OCI-M2 (cell line): ENCODE results near the gene SND1.
A peak's percentile ranks its signal among the peaks of the same experiment; 100 is the strongest.

ENCODE experiments used
- DNase-seq: peaks from one replicate; lab custom pipeline; 2025; ENCODE audit not compliant: unreplicated experiment; lab: John Stamatoyannopoulos, UW

Gene SND1

DNA sequence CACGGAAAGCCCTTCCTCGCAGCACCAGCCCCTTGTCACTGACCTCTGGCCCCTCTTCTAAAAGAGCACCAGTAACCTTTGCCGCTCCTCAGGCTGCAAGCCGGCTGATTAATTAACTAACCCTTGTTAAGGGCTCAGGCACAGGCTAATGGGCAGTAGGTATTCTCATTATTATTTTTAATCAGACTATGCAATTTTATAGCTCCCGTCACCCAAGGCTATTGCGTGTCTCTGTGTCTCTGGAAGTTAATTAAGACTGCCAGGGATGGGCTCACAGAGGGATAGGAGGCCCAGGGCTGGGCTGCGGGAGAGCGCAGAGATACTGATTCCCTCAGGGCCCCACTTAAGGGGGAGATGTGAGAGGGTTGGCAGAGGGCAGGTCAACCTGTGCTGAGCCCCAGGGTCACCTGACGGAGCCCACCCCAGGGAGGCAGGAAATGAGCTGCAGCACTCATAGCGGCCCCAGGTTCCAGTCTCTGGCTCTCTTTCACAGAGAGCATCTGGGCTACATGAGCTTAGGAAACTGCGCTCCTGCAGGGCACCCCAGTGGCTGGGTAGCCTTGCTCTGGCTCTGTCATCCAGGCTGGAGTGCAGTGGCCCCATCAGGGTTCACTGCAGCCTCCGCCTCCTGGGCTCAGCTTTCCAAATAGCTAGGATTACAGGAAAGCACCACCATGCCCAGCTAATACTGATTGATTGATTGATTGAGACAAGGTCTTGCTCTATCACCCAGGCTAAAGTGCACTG is 471.5 kb downstream of the SND1 start:
- no peak for DNase-seq

DNA sequence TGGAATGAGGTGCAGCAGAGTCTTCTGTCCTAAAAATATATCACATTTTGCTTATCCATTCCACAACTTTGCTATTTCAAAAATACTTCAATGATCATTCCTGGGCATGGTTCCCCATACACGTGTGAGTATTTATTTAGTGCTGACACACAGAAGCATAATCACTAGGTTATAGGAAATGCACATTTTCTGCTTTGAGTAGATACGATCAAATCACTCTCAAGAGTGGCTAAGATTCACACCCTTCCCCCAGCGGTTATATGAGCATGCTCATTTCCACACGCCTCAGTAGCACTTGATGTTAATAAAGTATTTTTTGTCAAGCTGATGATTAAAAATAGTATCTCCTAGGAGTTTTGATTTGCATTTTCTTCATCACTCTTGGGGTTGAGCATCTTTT is 472.8 kb downstream of the SND1 start:
- DNase-seq, result no peak

DNA sequence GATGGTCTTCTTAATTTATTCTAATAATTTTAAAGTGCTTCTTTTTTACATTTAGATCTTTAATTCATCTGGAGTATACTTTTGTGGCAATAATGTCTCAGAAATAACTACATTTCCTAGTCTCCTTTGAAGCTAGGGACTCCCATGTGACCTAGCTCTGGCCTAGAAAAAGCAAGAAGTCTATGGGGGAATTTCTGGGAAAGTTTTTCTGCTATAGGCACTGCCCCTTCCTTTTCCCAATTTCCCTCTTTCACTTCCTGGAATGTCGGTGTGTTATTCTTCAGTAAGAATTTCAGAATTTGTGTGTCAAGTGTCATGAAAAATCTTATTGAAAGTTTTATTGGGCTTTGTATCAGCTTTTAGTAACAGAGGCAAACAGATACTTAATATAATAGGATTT is 473.8 kb downstream of the SND1 start:
- no peak for DNase-seq

DNA sequence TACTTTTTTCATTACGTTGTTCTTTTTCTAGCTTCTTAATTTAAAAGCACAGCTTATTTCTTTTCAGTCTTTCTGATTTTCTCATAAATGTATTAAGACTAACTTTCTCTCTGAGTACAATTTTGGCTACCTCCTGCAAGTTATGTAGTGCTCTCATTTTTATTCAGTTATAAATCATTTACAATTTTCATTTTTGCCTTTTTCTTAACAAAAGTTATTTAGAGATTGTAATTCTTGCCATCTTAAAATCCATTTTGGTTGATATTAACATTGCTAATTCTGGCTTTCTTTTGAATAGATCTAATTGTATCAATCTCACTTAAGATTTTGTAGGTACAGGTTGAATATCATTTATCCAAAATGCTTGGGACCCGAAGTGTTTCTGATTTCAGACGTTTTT is 476.4 kb downstream of the SND1 start:
- DNase-seq, result no peak

DNA sequence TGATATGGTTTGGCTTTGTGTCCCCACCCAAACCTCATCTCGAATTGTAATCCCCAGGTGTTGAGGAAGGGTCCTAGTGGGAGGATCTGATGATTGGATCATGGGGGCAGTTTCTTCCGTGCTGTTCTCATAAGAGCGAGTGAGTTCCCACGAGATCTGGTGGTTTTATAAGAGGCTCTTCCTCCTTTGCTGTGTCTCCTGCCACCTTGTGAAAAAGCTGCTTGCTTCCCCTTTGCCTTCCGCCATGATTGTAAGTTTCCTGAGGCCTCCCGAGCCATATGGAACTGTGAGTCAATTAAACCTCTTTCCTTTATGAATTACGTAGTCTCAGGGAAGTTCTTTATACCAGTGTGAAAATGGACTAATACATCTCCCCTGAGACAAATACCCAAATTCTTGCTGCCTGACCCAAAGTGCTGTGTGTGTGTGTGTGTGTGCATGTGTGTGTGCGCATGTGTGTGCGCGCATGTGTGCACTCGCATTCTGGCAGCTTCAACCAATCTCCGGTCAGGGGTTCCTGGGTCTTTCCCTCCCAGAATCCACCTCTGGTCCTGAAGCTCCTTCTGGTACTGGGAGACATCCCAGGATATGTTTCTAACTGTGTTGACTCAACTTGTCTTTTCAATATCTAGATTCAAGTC is 477.4 kb downstream of the SND1 start:
- no peak for DNase-seq

DNA sequence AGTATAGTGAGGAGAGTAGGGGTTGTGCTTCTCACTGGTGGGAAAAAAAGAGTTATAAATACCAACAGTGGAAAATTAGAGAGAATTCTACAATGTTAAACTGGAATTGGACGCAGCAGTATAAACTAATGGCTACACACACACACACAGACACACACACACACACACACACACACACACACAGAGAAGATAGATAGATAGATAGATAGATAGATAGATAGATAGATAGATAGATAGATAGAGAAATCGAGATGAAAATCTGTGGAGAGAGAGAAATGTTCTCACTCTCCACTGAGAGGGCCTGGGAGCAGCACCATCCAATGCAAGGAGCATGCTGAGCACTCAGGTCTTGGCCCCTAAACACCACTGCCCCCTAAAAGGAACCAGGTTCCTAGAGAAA is 479.1 kb downstream of the SND1 start:
- DNase-seq, result no peak

DNA sequence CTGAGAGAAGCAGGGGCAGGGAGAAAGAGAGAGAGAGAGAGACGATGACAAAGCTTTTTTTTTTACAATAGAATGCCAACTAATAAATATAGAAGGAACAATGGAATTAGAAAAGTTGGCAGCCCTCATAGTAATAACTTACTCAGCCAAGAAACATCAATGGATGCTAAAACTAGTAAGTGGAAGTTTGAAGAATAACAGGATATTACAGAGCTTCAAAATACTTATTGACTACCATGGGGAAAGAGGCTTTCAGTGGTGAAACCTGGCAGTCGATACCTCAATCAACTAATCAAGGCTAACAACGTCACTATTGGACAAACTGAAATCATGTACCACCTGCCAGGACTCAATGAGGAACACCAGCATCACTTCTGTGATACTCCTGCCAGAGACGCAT is 479.7 kb downstream of the SND1 start:
- no peak for DNase-seq

DNA sequence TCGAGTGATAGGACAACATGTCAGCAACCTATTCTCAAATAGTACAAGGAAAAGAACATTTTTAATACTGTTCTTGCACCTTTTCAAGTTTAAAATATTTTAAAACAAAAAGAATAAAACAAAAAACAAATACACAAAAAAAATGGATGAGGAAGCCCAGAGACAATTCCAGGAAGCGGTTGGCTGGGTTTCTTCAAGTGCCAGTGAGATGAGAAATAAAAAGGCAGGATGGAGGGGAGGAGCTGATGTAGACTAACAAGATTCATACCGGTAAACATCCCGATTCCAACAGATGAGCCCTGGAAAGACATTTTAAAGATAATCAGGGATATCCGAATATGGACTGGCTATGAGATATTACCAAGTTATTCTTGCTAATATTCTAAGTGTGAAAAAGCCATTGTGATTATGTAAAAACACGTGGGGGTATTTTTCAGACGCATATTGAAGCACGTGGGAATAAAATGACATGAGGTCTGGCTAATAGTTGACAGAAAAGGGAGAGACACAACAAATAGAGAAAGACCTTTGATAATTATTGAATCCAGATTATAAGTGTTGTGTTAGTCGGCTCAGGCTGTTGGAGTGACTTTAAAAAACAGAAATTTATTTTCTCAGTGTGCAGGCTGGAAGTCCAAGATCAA is 480.6 kb downstream of the SND1 start:
- no peak for DNase-seq

DNA sequence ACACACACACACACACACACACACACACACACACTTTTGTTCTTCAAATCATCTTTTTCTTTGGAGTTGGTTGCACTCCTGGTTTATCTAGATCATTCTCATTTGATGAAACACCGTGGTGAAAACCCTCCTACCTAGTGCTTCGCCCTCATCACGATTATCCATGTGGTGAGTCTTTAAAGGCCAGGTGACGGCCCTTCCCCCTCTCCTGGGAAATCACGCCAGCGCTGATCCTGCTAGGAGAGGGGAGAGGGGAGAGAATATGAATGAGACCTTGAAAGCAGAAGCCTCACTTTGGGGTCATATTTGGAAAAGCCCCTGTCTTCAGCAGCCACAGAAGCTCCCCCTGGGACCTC is 483.1 kb downstream of the SND1 start:
- no peak for DNase-seq

DNA sequence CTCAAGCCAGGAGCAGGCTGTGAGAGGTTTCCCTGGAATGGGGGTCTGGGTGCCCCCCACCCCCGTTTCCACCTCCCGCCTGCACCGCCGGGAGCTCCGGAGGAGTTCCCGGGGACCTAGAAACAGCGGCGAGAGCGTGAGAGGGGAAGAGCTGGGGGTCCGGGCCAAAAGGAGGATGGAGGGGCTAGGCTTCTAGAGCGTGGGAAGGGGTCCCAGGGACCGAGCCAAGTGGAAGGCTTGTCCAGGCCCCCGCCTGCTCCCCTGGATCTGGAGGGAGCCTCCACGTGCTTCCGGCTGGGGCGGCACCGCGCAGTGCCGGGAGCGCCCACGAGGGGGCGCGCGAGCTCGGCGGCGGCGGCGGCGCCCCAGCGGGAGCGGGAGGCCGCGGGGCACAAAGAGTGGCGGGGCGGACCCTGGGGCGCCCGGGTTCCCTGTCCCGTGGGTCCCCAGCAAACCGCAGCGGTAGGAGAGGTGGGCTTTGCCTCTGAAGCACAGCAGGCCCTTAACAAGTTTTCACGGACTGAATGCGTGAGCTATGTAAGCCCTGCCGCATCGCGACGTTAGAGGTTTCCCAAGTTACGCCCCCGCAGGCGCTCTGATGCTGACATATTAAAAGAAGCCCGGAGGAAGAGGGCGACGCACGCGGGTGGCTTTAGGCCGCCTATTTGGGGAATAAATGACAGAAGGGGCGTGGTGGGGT is 483.7 kb downstream of the SND1 start:
- DNase-seq, result peak; percentile 89

DNA sequence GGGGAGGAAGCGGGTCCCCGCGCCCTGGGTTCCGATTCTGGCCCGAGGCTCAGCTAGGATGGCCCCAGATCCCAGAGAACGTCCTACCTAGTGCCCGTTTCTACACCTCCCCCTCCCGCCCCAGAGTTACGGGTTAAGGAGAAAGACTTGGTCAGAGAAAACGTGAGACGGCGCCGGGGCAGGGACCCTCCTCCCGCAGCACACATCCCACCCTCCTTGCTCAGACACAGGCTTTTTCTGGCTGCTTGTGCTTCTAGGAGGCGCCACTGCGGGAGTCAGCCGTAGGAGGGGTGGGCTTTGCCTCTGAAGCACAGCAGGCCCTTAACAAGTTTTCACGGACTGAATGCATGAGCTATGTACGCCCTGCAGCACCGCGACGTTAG is 484.2 kb downstream of the SND1 start:
- no peak for DNase-seq

DNA sequence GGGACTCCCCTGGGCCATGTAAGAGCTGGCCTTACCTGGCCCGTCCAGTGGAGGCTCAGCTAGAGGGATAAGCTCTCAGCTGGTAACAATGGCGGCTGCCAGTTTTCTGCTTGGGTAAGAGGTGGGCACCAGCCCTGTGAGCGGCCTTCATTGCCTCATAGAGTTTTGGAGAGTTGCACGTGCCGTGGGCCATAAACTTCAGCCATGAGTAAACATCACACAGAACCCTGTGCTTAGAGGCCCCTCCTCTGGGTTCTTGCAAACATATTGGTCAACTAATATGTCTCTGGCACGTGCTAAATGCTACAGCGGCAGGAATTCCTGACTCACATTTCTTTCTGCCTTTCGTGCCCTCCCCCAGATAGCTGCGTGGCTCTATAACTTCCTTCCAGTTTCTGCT is 485.2 kb downstream of the SND1 start:
- DNase-seq, result no peak

DNA sequence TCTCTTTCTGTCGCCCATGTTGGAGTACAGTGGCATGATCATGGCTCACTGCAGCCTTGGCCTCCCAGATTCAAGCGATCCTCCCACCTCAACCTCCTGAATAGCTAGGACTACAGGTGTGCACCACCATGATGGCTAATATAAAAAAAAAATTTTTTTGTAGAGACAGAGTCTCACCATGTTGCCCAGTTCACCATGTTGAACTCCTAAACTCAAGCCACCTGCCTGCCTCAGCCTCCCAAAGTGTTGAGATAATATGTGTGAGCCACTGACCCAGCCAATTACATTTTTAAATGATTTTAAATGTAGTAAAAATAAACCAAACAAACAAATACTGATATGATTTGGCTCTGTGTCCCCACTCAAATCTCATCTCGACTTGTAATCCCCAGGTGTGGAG is 487.4 kb downstream of the SND1 start:
- no peak for DNase-seq

DNA sequence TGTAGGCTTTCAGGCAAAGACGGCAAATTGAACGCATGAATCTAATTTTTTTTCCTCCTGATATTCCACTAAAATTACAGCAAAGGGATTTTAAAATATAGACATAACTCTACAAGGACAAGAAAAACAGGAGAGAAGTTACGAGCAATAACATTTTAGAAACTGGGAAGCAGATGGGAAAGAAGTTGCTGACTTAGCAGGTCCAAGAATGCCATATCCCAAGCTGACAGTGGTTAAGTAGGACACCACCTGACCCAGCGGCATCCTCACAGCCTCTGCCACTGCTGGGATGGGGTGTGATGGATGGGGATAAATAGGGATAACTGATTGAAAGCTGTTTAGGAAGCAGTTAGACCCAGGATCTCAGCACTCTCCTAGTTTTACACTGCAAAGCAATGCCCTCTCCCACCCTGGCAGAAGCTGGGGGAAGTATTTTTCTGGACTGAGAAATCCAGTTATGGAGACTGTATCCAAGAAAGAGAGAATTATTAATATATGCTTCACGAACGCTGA is 489.7 kb downstream of the SND1 start:
- DNase-seq, result no peak
